NB4 (cell line): ENCODE data around the gene FRMPD1.

Experiments used
- DNase-seq: peaks from one replicate; pipeline ENCODE4 v3.0.0; 2010; ENCODE audit warnings: low read depth
- H3K4me3 ChIP-seq: one replicate; pipeline ENCODE4 v1.5.1; 2011; ENCODE audit warnings: mild to moderate bottlenecking, low read depth, low read length, moderate library complexity
- CTCF ChIP-seq: IDR thresholded peaks from one replicate; pipeline ENCODE4 v1.5.1; 2012; ENCODE audit warnings: low read depth, low read length
- MAX ChIP-seq: IDR thresholded peaks from 2 replicates; pipeline ENCODE4 v1.6.1; 2011; ENCODE audit warnings: low read depth, low read length
- MYC ChIP-seq: IDR thresholded peaks from 2 replicates; pipeline ENCODE4 v1.6.1; 2011; ENCODE audit warnings: low read depth, low read length
- POLR2A ChIP-seq: IDR thresholded peaks from 2 replicates; pipeline ENCODE4 v1.6.1; 2011; ENCODE audit warnings: mild to moderate bottlenecking; ENCODE audit not compliant: insufficient read length; ENCODE audit errors: extremely low read depth

Gene FRMPD1

GRCh38 chr9:37625036-37625757 lies 25.6 kb upstream of the FRMPD1 start:
- no peak overlapping the region for H3K4me3 ChIP-seq
- DNase-seq, result no peak
- TF ChIP-seq POLR2A (no peak), CTCF (no peak), MYC (no peak), MAX (no peak)

- DNase-seq, result no peak
- H3K4me3 ChIP-seq, result no peak overlapping the region
- TF ChIP-seq CTCF (no peak), MYC (no peak), MAX (no peak), POLR2A (no peak)
Measured at GRCh38 chr9:37625758-37626147, 25.0 kb upstream of the FRMPD1 start.

- TF ChIP-seq MYC (no peak), CTCF (no peak), MAX (no peak), POLR2A (no peak)
- H3K4me3 ChIP-seq, result no peak overlapping the region
- DNase-seq, result no peak
Measured at GRCh38 chr9:37626708-37627292, 24.0 kb upstream of the FRMPD1 start.

- H3K4me3 ChIP-seq, result no peak overlapping the region
- TF ChIP-seq CTCF (no peak), MAX (no peak), MYC (no peak), POLR2A (no peak)
- DNase-seq, result no peak
Measured at GRCh38 chr9:37632479-37632878, 18.3 kb upstream of the FRMPD1 start.

- no peak for DNase-seq
- H3K4me3 ChIP-seq, result no peak overlapping the region
- TF ChIP-seq CTCF (no peak), MYC (no peak), MAX (no peak), POLR2A (no peak)
Measured at GRCh38 chr9:37635808-37636207, 14.9 kb upstream of the FRMPD1 start.
